SK-N-SH (cell line): ENCODE results near the gene PODN. TPM values are rescaled to one million over a fixed set of nuclear protein-coding genes. Genes with fewer than 3 reads are reported as not detected.

Experiments
- CTCF ChIA-PET: fragments of 300-600, 350-600 bp; formaldehyde crosslinking; extraction: SDS; loops from one replicate; lab custom pipeline; 2021; lab: Yijun Ruan, JAX
- POLR2A ChIA-PET: fragments of 350-600 bp; sonication (Branson Sonifier 250); formaldehyde crosslinking; extraction: SDS; loops from one replicate; lab custom pipeline; 2020; ENCODE audit warnings: antibody characterized with exemption, inconsistent platforms; lab: Yijun Ruan, JAX
- DNase-seq: peaks from one replicate; pipeline ENCODE4 v3.0.0; 2012
- H2AFZ ChIP-seq: fragments of 200-600 bp; sonication (generic); 2 replicates; pipeline ENCODE4 v1.8.1; 2016; ENCODE audit warnings: antibody characterized with exemption, mild to moderate bottlenecking, low read depth
- H3F3A ChIP-seq: fragments of 200-600 bp; sonication (generic); replicated peaks from 2 replicates; pipeline ENCODE3; 2016; ENCODE audit warnings: antibody characterized with exemption, mild to moderate bottlenecking; ENCODE audit not compliant: insufficient read depth
- H3K27ac ChIP-seq, 2 experiments: fragments of 200-500 bp in 1 of 2; fragments of 200-600 bp in 1 of 2; sonication (Bioruptor generic) in 1 of 2; sonication (generic), shearing (Covaris generic) in 1 of 2; 2 replicates each; pipeline versions ENCODE4 v1.5.1 to v1.6.1; 2014 to 2016; ENCODE audit warnings: low read depth in 2 of 2, inconsistent platforms in 1 of 2, low read length in 1 of 2, mild to moderate bottlenecking in 1 of 2, mixed read lengths in 1 of 2
- H3K27me3 ChIP-seq: fragments of 200-600 bp; sonication (generic), shearing (Covaris generic); 2 replicates; pipeline ENCODE4 v1.6.1; 2016; ENCODE audit warnings: mixed run types; ENCODE audit not compliant: insufficient read depth
- H3K36me3 ChIP-seq, 2 experiments: fragments of 200-500 bp in 1 of 2; fragments of 200-600 bp in 1 of 2; sonication (Bioruptor generic) in 1 of 2; sonication (generic) in 1 of 2; replicated peaks in 1 of 2; 2 replicates each; pipeline versions ENCODE3 to v1.5.1; 2014 to 2016; ENCODE audit warnings: low read length in 1 of 2, mild to moderate bottlenecking in 1 of 2; ENCODE audit not compliant: insufficient read depth in 2 of 2, control insufficient read depth in 1 of 2
- H3K4me1 ChIP-seq, 2 experiments: fragments of 200-500 bp in 1 of 2; fragments of 200-600 bp in 1 of 2; sonication (Bioruptor generic) in 1 of 2; sonication (generic), shearing (Covaris generic) in 1 of 2; 2 replicates each; pipeline versions ENCODE4 v1.5.1 to v1.6.1; 2014 to 2016; ENCODE audit warnings: low read depth in 1 of 2, low read length in 1 of 2, mixed run types in 1 of 2; ENCODE audit not compliant: insufficient read depth in 2 of 2, control insufficient read depth in 1 of 2
- H3K4me2 ChIP-seq: fragments of 200-600 bp; sonication (generic), shearing (Covaris generic); 2 replicates; pipeline ENCODE4 v1.6.1; 2017; ENCODE audit warnings: mixed run types
- H3K4me3 ChIP-seq, 2 experiments: fragments of 200-500 bp in 1 of 2; fragments of 200-600 bp in 1 of 2; sonication (Bioruptor generic) in 1 of 2; sonication (generic), shearing (Covaris generic) in 1 of 2; 2 replicates each; pipeline versions ENCODE4 v1.5.1 to v1.8.1; 2014 to 2016; ENCODE audit warnings: low read depth in 2 of 2, inconsistent platforms in 1 of 2, low read length in 1 of 2, mild to moderate bottlenecking in 1 of 2, mixed read lengths in 1 of 2, moderate library complexity in 1 of 2
- H3K79me2 ChIP-seq: fragments of 200-600 bp; sonication (generic); 2 replicates; pipeline ENCODE4 v1.8.1; 2017; ENCODE audit warnings: mild to moderate bottlenecking; ENCODE audit not compliant: insufficient read depth
- H3K9ac ChIP-seq: fragments of 200-600 bp; sonication (generic); 2 replicates; pipeline ENCODE4 v1.6.1; 2017; ENCODE audit warnings: mixed run types
- H3K9me2 ChIP-seq: fragments of 200-600 bp; sonication (generic); 2 replicates; pipeline ENCODE4 v1.6.1; 2017; ENCODE audit warnings: mixed run types
- H3K9me3 ChIP-seq: fragments of 200-600 bp; sonication (generic); 2 replicates; pipeline ENCODE4 v1.6.1; 2017; ENCODE audit warnings: mixed run types, mild to moderate bottlenecking, moderate library complexity
- H4K20me1 ChIP-seq: fragments of 200-600 bp; sonication (generic); 2 replicates; pipeline ENCODE4 v1.6.1; 2017; ENCODE audit warnings: mild to moderate bottlenecking, mixed run types; ENCODE audit not compliant: insufficient read depth
- ELF1 ChIP-seq: IDR thresholded peaks from 2 replicates; pipeline ENCODE4 v1.4.0; 2012
- MEF2A ChIP-seq: IDR thresholded peaks from 2 replicates; pipeline ENCODE4 v1.4.0; 2012; ENCODE audit warnings: low read depth, borderline replicate concordance
- NFIC ChIP-seq: IDR thresholded peaks from 2 replicates; pipeline ENCODE4 v1.4.0; 2012; ENCODE audit warnings: borderline replicate concordance
- POLR2AphosphoS5 ChIP-seq: IDR thresholded peaks from 2 replicates; pipeline ENCODE4 v1.6.1; 2012; ENCODE audit warnings: low read depth, low read length
- RFX5 ChIP-seq: IDR thresholded peaks from 2 replicates; pipeline ENCODE4 v1.6.1; 2012; ENCODE audit warnings: mild to moderate bottlenecking, improper control_type of control experiment, low read length
- TAF1 ChIP-seq: IDR thresholded peaks from 2 replicates; pipeline ENCODE4 v1.6.1; 2012; ENCODE audit warnings: low read depth, mild to moderate bottlenecking, low read length, moderate library complexity, borderline replicate concordance
- WGBS: methylation state at CpG from one replicate; pipeline ENCODE4 v1.1.6; 2017; ENCODE audit warnings: low lambda C conversion rate; 5-methylcytosine and 5-hydroxymethylcytosine counted together
- polyA plus RNA-seq, 3 experiments: library from polyadenylated mRNA; depleted of rRNA; stranded (reverse); fragments of >200 nt; gene quantifications; 2 replicates each; pipeline ENCODE4 v1.2.3, GENCODE V29; 2012
- TF ChIP-seq, protein P1 (sequence below): fragments of 200-600 bp; sonication (generic); IDR thresholded peaks from 2 replicates; pipeline ENCODE4 v1.6.1; 2017; ENCODE audit warnings: antibody characterized with exemption, mild to moderate bottlenecking, moderate library complexity
- TF ChIP-seq, protein P2 (sequence below): IDR thresholded peaks from 2 replicates; pipeline ENCODE4 v1.4.0; 2012; ENCODE audit warnings: low read depth, borderline replicate concordance
- TF ChIP-seq, protein P3 (sequence below): IDR thresholded peaks from 2 replicates; pipeline ENCODE4; 2012
- TF ChIP-seq, protein P4 (sequence below): IDR thresholded peaks from 2 replicates; pipeline ENCODE4 v1.6.1; 2012; ENCODE audit warnings: mild to moderate bottlenecking, low read depth, low read length, moderate library complexity
- TF ChIP-seq, protein P5 (sequence below): IDR thresholded peaks from 2 replicates; pipeline ENCODE4 v1.4.0; 2012; ENCODE audit warnings: low read depth

The PODN gene
- polyA plus RNA-seq, 1 of the 3 experiments (the other 2 are of a cell fraction): 2.0 TPM

DNA sequence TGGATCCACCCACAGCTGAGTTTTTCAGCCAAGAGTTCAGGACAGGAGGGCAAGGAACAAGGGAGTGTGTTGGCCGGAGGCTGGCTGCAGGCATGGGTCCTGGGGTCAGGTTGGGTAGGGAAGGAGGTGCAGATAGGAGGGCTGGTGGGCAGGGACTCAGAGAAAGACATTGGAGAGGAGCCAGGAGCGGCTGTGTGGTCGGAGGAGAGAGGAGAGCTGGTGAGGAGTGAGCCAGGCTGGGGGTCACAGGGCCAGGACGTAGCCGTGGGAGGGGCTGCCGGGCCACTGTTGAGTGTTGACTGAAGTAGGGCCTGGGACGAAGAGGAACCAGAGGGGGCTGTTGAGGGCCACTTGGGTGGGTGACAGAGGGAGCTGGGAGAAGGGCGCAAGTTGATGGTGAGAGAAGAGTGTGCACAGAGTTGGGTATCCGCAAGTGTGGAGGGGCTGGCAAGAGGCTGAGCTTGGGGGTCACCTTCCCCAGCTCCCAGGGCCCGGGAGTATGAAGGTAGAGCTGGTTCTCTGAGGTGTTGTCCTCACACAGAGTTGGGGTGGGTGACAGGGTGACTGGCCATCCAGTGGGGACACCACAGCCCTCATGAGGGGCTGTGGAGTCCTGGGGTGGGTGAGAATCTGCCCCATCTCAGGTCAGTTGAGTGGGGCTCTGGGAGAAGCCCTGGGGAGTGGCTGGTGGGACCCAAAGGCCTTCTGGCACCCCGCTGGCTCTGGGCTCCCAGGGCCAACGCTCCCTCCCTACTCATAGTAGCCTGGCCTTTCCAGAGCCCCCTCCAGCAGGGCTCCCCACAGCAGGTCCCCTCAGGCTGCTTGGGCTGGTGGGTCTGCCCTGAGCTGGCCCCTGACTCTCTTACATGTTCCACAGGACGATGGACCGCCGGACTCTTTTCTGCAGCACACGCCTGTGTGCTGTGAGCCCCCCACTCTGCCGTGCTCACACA, 21.9 kb downstream of the PODN start:
- Histone ChIP-seq H4K20me1 (no peaks in the 10 kb centered on the region), H3K9me2 (no peaks in the 10 kb centered on the region), H3K79me2 (no peaks in the 10 kb centered on the region), H3K27me3 (no peaks in the 10 kb centered on the region), H3K9ac (no peak overlapping the region), H3K4me3 (no peak overlapping the region), H3K27ac (no peak overlapping the region), H3F3A (no peaks in the 10 kb centered on the region), H3K4me2 (no peak overlapping the region), H3K4me1 (peaks cover 0 to 35% of the 10 kb centered on the region in 2 experiments; a peak in 1 of 4 replicates), H3K9me3 (no peaks in the 10 kb centered on the region), H2AFZ (no peak overlapping the region), H3K36me3 (no peaks in the 10 kb centered on the region)
- ChIA-PET CTCF (interaction anchor here (1.2 to 1.4 kb wide), 4 partner anchors 13 to 179 kb away, joined by 3 to 4 read pairs (median 4); no protein-coding TSS in a partner anchor), POLR2A (no interaction called here)
- 90% methylated on average over 9 of the region's 17 CpGs for WGBS
- TF ChIP-seq ELF1 (no peak), TAF1 (no peak), MEF2A (no peak), RFX5 (no peak), POLR2AphosphoS5 (no peak), NFIC (no peak)
- TF ChIP-seq, protein P1, sequence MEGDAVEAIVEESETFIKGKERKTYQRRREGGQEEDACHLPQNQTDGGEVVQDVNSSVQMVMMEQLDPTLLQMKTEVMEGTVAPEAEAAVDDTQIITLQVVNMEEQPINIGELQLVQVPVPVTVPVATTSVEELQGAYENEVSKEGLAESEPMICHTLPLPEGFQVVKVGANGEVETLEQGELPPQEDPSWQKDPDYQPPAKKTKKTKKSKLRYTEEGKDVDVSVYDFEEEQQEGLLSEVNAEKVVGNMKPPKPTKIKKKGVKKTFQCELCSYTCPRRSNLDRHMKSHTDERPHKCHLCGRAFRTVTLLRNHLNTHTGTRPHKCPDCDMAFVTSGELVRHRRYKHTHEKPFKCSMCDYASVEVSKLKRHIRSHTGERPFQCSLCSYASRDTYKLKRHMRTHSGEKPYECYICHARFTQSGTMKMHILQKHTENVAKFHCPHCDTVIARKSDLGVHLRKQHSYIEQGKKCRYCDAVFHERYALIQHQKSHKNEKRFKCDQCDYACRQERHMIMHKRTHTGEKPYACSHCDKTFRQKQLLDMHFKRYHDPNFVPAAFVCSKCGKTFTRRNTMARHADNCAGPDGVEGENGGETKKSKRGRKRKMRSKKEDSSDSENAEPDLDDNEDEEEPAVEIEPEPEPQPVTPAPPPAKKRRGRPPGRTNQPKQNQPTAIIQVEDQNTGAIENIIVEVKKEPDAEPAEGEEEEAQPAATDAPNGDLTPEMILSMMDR: no peak
- TF ChIP-seq, protein P2, sequence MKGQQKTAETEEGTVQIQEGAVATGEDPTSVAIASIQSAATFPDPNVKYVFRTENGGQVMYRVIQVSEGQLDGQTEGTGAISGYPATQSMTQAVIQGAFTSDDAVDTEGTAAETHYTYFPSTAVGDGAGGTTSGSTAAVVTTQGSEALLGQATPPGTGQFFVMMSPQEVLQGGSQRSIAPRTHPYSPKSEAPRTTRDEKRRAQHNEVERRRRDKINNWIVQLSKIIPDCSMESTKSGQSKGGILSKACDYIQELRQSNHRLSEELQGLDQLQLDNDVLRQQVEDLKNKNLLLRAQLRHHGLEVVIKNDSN: no peak
- TF ChIP-seq, protein P3, sequence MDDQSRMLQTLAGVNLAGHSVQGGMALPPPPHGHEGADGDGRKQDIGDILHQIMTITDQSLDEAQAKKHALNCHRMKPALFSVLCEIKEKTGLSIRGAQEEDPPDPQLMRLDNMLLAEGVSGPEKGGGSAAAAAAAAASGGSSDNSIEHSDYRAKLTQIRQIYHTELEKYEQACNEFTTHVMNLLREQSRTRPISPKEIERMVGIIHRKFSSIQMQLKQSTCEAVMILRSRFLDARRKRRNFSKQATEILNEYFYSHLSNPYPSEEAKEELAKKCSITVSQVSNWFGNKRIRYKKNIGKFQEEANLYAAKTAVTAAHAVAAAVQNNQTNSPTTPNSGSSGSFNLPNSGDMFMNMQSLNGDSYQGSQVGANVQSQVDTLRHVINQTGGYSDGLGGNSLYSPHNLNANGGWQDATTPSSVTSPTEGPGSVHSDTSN: no peak
- TF ChIP-seq, protein P4, sequence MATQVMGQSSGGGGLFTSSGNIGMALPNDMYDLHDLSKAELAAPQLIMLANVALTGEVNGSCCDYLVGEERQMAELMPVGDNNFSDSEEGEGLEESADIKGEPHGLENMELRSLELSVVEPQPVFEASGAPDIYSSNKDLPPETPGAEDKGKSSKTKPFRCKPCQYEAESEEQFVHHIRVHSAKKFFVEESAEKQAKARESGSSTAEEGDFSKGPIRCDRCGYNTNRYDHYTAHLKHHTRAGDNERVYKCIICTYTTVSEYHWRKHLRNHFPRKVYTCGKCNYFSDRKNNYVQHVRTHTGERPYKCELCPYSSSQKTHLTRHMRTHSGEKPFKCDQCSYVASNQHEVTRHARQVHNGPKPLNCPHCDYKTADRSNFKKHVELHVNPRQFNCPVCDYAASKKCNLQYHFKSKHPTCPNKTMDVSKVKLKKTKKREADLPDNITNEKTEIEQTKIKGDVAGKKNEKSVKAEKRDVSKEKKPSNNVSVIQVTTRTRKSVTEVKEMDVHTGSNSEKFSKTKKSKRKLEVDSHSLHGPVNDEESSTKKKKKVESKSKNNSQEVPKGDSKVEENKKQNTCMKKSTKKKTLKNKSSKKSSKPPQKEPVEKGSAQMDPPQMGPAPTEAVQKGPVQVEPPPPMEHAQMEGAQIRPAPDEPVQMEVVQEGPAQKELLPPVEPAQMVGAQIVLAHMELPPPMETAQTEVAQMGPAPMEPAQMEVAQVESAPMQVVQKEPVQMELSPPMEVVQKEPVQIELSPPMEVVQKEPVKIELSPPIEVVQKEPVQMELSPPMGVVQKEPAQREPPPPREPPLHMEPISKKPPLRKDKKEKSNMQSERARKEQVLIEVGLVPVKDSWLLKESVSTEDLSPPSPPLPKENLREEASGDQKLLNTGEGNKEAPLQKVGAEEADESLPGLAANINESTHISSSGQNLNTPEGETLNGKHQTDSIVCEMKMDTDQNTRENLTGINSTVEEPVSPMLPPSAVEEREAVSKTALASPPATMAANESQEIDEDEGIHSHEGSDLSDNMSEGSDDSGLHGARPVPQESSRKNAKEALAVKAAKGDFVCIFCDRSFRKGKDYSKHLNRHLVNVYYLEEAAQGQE: no peak
- TF ChIP-seq, protein P5, sequence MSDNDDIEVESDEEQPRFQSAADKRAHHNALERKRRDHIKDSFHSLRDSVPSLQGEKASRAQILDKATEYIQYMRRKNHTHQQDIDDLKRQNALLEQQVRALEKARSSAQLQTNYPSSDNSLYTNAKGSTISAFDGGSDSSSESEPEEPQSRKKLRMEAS: no peak
- no peak for DNase-seq
